GM21786 (cell line): ENCODE results near the gene LRRC47.
"Not testable (repeated sequence)": the region's sequence is repeated elsewhere in the genome, so short reads cannot be mapped to it uniquely, and the experiment has no call there.

Source experiments
- ATAC-seq: cut with Tn5 transposase; IDR thresholded peaks from one replicate; pipeline ENCODE4 v1.9.1; 2021; ENCODE audit not compliant: unreplicated experiment

The LRRC47 gene

GRCh38 chr1:3748316-3748900 is 47.9 kb downstream of the LRRC47 start:
- not testable (repeated sequence) for ATAC-seq

- no peak for ATAC-seq
Measured at GRCh38 chr1:3747903-3748302, 48.4 kb downstream of the LRRC47 start.

DNA sequence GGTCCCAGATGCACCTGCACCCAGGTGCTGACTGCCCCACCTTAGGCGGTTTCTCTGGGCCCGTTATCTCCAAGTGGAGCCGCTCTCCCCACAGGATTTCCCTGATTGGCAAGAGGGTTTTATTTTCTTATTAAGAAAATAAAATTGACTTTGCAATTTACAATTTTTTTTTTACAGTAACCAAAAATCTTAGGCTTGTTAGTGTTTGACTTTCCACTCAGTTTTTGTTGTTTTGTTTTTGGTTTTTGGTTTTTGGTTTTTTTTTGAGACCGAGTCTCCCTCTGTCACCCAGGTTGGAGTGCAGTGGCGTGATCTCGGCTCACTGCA is 48.8 kb downstream of the LRRC47 start:
- ATAC-seq, result no peak

GRCh38 chr1:3746830-3747521 is 49.3 kb downstream of the LRRC47 start:
- no peak for ATAC-seq

DNA sequence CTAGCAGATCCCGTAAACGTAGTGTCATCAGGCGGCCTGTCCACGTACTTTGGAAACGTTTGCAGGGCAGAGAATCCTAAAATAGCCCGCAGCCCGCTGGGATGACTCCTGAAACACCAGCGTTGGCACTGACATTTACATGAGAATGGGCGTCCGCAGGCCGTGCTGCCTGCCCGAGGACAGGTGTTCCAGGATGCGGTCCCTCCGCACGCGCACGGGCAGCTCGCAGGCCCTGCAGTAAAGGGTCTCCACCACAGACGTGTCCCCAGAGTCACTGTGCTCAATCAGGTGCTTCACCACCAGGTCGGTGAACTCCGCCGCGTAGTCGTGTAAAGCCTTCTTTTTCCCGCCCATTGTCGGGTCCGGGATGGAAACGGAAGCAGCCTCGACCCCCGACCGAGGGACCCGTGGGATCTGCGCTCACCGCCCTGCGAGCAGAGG is 49.9 kb downstream of the LRRC47 start:
- ATAC-seq, result no peak

GRCh38 chr1:3745590-3746381 is 50.5 kb downstream of the LRRC47 start:
- ATAC-seq, result no peak

DNA sequence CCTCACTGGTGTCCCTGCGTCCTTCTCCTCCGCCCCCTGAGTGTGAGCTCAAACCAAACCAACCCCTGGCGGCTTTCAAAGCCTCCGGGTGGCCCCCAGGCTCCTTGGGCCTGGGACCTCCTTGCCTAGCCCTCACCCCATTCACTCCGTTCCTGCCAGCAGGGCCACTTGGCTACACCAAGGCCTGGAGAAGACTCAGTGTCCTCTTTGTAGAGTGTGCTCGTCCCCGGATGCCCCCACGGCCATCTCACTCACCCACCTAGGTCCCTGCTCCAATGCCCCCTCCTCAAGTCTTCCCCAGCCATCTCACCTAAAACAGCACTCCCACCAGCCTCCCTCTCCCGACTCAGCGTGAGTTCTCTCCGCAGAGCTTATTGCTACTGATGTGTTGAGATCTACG is 51.2 kb downstream of the LRRC47 start:
- no peak for ATAC-seq

- ATAC-seq, result no peak
Measured at GRCh38 chr1:3744646-3745045, 51.7 kb downstream of the LRRC47 start.

GRCh38 chr1:3743826-3744225 is 52.5 kb downstream of the LRRC47 start:
- no peak for ATAC-seq

DNA sequence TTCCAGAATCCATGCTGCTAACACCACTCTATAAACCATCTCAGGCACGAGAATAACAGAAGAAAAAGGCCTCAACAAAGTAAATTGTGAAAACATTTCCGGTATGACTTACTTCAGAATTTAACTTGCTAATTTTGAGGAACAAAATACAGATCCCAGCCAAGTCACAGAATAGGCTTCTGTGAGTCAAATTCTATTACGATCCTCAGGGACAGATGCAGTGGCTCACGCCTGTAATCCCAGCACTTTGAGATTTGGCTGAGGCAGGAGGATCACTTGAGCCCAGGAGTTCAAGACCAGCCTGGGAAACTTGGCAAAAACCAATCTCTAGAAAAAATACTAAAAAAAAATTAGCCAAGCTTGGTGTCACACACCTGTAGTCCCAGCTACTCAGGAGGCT is 52.9 kb downstream of the LRRC47 start:
- ATAC-seq, result no peak

DNA sequence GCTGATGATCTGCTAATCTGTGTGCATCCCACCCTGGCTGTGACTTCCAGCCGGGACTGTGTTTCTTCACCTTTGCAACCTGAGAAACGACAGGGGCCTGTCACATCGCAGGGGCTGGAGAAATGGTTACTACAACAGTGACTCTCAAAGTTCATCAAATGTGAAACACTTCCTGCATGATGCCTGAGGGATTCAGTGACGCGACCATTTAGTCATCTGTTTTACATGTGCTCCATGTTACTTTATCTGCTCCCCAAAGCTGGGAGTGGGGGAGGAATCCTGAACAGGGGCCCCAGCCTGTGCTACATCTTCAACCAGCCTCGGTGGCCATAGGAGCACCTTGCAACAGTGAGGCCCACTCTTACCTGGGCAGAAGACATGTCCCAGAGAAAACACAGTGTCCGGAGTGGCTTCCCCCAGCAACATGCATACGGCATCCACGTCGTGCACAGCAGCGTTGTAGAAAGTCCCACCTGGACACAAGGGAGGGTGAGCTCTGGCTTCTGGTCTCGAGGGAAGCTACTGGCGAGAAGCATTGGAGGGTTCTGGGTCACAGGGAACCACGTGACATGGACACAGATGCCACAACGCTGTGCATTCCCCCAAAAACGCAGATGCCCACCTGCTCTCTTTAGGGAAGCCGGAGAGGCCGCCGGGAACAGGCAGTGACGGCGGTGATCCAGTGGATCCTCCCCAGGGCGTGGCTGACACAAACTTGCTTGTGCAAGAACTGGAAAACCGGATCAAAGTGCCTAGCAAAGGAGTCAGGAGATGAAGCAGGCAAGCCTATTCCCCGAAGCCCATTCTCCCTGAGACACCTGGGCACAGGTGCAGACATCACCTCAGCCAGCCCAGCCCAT is 53.6 kb downstream of the LRRC47 start:
- no peak for ATAC-seq

- ATAC-seq, result no peak
Measured at GRCh38 chr1:3741566-3742438, 54.5 kb downstream of the LRRC47 start.

- no peak for ATAC-seq
Measured at GRCh38 chr1:3740752-3741151, 55.5 kb downstream of the LRRC47 start.

DNA sequence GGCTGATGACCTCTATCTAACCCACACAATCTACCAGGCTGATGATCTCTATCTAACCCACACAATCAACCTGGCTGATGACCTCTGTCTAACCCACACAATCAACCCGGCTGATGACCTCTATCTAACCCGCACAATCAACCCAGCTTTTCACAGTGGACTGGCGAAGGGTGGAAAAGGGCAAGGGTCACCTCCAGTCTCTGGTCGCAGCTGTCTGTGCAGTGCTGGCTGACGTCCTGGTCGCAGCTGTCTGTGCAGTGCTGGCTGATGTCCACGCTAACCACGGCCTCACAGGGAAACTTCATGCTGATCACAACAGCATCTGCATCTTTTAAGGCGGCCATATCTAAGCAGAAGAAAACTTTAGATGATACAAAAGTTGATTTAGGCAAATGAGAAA is 56.3 kb downstream of the LRRC47 start:
- ATAC-seq, result no peak

GRCh38 chr1:3738943-3739342 is 57.4 kb downstream of the LRRC47 start:
- no peak for ATAC-seq

DNA sequence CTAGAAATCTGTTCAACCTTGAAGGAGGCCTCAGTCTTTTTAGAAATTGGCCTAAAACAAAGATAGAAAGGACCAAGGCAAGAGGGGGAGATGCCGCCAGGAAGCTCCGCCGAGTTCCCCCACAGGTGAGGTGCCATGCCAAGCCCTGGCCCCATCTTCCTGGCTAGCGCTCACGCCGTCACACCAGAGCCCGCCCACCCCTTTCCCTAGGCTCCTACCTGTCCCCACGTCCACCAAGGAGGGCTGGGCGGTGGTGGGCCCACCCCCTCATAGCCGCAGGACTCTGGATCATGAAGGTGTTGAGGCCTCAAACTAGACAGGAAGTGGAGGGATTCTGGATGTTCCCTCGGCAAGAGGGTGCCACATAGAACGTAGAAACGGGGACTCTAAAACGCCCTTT is 59.6 kb downstream of the LRRC47 start:
- ATAC-seq, result no peak

GRCh38 chr1:3736131-3736561 is 60.2 kb downstream of the LRRC47 start:
- ATAC-seq, result no peak

GRCh38 chr1:3735688-3736087 is 60.6 kb downstream of the LRRC47 start:
- no peak for ATAC-seq

DNA sequence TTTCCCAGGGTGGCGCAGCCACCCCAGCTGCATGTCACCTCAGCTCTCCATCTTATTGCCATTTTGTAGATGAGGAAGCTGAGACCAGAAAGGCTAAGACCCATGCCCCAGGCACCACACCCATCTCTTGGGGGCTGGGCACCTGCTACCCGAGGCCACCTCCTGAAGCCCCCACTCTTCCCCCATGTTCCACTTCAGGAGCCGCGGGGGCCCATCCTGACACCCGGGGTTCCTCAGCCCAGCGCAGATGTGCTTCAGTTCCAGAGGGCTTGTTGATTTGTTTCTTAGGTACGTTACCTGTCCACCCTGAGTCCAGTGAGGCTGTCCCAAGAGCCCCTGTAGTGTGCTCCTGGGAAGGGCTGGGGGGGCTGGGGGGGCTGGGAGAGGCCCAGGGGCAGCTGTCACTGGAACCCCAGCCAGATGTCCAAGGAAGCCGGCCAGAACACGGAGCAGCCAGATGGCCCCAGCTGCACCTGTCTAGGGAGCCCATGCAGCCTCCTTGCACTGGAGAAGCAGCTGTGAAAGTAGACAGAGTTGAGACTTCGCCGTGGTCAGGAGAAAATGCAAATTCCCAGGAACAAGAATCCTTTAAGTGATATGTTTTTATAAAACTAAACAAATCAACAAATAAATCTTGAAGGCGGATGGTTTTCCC is 61.1 kb downstream of the LRRC47 start:
- ATAC-seq, result no peak

DNA sequence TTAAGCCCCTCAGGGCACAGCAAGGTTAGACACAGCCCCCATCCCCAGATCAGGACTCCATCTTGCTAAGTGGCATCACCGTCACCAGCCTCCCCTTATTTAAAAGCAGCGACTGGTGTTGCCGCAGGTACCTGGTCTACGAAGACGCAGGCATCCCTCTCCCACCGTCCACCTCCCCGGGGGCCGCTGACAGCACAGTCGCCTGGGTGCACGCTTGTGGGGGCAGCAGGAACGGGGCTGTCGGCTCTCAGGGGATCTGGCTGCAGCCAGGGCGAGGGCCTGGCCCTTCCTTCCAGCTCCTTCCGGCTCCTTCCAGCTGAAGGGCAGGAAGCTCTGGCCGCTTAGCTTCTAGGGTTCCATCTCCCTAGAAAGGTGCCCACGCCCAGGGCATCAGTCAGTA is 61.7 kb downstream of the LRRC47 start:
- ATAC-seq, result no peak
